Common myeloid progenitor, CD34-positive (primary cell): ENCODE results near the gene ZNRF3.

Source experiments
- CTCF ChIA-PET: fragments of 350-600 bp; sonication (Branson Sonifier 250); formaldehyde crosslinking; loops from one replicate; lab custom pipeline; 2021; ENCODE audit warnings: antibody characterized with exemption; lab: Charles Lee
- POLR2A ChIA-PET: fragments of 350-600 bp; sonication (Branson Sonifier 250); formaldehyde crosslinking; loops from one replicate; lab custom pipeline; 2021; ENCODE audit warnings: antibody characterized with exemption; lab: Charles Lee
- DNase-seq, 3 donors: peaks; one replicate each; pipeline versions ENCODE4 v3.0.0 to v3.0.0-alpha.2; 2013
- H3K27ac ChIP-seq, 2 experiments: 1 replicate in 1 of 2; 2 replicates in 1 of 2; pipeline ENCODE4 v1.7.0; 2013; ENCODE audit warnings: inconsistent platforms in 2 of 2, low read length in 2 of 2, mild to moderate bottlenecking in 2 of 2, low read depth in 1 of 2, moderate library complexity in 1 of 2; ENCODE audit not compliant: severe bottlenecking in 2 of 2, insufficient read depth in 1 of 2, poor library complexity in 1 of 2
- H3K27me3 ChIP-seq, 5 experiments: replicated peaks in 2 of 5; 1 replicate in 3 of 5; 2 replicates in 2 of 5; pipeline versions ENCODE4 v1.6.1 to v1.7.0; 2013; ENCODE audit warnings: low read length in 4 of 5, mild to moderate bottlenecking in 2 of 5, moderate library complexity in 2 of 5, inconsistent platforms in 1 of 5; ENCODE audit not compliant: insufficient read depth in 5 of 5, control insufficient read depth in 4 of 5
- H3K36me3 ChIP-seq, 4 experiments: 1 replicate in 2 of 4; 2 replicates in 2 of 4; pipeline versions ENCODE4 v1.6.1 to v1.7.0; 2013; ENCODE audit warnings: low read length in 3 of 4, control low read depth in 1 of 4, mild to moderate bottlenecking in 1 of 4; ENCODE audit not compliant: control insufficient read depth in 4 of 4, insufficient read depth in 4 of 4
- H3K4me1 ChIP-seq, 4 experiments: 1 replicate in 3 of 4; 2 replicates in 1 of 4; pipeline versions ENCODE4 v1.6.1 to v1.7.1; 2013; ENCODE audit warnings: low read length in 3 of 4, mild to moderate bottlenecking in 3 of 4, control low read depth in 1 of 4, inconsistent platforms in 1 of 4, moderate library complexity in 1 of 4; ENCODE audit not compliant: control insufficient read depth in 4 of 4, insufficient read depth in 4 of 4; ENCODE audit errors: control extremely low read depth in 1 of 4
- H3K4me3 ChIP-seq, 7 experiments: 1 replicate in 4 of 7; 2 replicates in 3 of 7; pipeline versions ENCODE4 v1.5.1 to v1.7.0; 2013; ENCODE audit warnings: mild to moderate bottlenecking in 7 of 7, low read length in 6 of 7, moderate library complexity in 6 of 7, inconsistent platforms in 2 of 7, low read depth in 2 of 7, control low read depth in 1 of 7; ENCODE audit not compliant: insufficient read depth in 4 of 7, control insufficient read depth in 1 of 7; ENCODE audit errors: extremely low read depth in 1 of 7
- H3K9me3 ChIP-seq, 5 experiments: 1 replicate in 4 of 5; 2 replicates in 1 of 5; pipeline versions ENCODE4 v1.6.1 to v1.7.1; 2013; ENCODE audit warnings: low read length in 4 of 5, mild to moderate bottlenecking in 2 of 5, inconsistent platforms in 1 of 5, low read depth in 1 of 5, moderate library complexity in 1 of 5; ENCODE audit not compliant: control insufficient read depth in 4 of 5, insufficient read depth in 2 of 5; ENCODE audit errors: control extremely low read depth in 1 of 5
- WGBS: methylation state at CpG from one replicate; pipeline ENCODE4 v1.1.5; 2013; ENCODE audit not compliant: insufficient coverage; 5-methylcytosine and 5-hydroxymethylcytosine counted together

The ZNRF3 gene

DNA sequence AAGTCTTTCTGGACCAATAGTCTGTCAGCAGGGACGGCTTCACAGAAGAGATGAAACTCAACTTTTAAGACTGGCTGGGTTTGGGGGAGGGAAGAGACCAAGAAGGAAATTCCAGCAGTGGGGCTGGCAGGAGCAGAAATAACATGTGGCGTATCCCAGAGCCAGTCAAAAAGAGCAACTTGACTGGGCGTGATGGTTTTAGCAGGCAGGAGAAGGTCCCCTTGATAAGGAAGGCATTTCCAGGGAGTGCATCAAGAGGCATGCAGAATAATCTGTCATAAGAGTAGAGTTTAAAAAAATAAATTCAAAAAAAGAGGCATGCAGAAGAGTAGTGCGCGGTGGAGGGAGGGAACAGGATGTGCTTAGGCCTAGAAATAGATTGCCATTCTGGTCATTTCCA lies 125.8 kb downstream of the ZNRF3 start:
- Histone ChIP-seq H3K27me3 (peaks cover 0 to 6% (median 1%) of the 10 kb centered on the region in 5 experiments), H3K36me3 (no peaks in the 10 kb centered on the region), H3K27ac (no peak overlapping the region), H3K9me3 (no peaks in the 10 kb centered on the region), H3K4me1 (peaks cover 0 to 17% (median 3%) of the 10 kb centered on the region in 4 experiments), H3K4me3 (no peak overlapping the region)
- no peak for DNase-seq
- ChIA-PET POLR2A (no interaction called here), CTCF (interaction anchor here (0.7 kb wide), 1 partner anchor 1104 kb away, joined by 3 read pairs; no protein-coding TSS in a partner anchor)
- WGBS, result 100% methylated on average over 5 of the region's 5 CpGs

DNA sequence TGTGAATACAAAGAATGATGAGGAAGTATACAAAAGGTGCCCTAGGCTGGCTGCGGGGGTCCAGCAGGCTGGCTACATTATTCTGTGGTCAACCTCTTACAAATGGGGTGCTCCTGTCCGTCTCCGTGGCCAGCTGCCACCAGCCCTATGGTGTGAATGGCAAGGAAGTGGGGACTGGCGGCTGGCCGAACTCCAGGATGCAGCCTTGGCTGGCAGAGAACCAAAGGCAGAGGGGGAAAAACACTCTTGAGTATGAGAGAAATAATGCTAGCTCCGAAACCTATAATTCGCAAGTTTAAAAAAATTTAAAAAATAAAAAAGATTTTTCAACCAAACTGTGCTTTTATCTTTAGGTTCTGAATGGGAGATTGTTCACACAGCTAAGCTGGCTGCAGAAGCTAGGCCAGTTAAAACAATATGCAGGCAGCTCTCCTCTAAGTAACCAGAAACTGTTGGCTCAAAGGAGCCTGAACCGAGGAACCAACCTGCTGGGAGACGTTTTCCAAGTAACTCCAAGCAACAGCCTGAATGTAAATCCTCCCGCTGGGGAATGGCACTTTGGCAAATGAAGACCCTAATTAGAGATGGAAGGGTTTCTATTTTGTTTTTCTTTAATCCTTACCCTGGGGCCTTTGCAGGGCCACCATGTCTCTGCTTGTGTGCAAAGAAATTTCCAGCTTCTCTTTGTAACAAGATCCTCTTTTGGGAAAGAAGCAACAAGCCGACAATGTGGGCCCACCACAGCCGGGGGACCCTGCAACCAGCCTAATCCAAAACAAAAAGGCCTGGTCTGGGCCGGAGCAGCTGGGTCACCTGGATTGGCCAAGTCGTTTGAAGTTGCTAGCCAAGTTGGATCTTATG lies 128.1 kb downstream of the ZNRF3 start:
- DNase-seq, result no peak
- Histone ChIP-seq H3K4me3 (peak overlapping the region in 1 of 7 experiments; percentile 37), H3K4me1 (peaks cover 0 to 6% (median 0%) of the 10 kb centered on the region in 4 experiments), H3K36me3 (no peaks in the 10 kb centered on the region), H3K27ac (no peak overlapping the region), H3K9me3 (no peaks in the 10 kb centered on the region), H3K27me3 (no peaks in the 10 kb centered on the region)
- ChIA-PET POLR2A (no interaction called here), CTCF (interaction anchor here (0.7 kb wide), 1 partner anchor 107 kb away, joined by 4 read pairs; no protein-coding TSS in a partner anchor)
- 68% methylated on average over 9 of the region's 14 CpGs for WGBS

DNA sequence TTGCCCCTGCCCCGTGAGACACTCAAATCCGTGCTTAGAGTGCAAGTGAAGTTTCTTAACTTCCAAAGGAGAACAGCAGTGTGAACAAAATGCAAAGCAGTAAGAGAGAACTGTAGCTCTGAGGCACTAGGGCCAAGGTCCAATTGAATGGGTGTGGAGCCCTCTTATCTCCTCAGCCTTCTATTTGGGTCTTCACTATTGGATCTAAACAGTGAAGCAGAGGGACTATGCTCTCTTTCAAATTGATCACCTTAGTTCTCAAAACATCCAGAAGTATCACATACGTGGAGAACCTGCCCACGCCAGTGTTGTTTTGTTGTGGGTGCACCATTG lies 128.7 kb downstream of the ZNRF3 start:
- WGBS, result 93% methylated on average over 4 of the region's 4 CpGs
- CTCF ChIA-PET, result interaction anchor here (0.7 kb wide), 1 partner anchor 108 kb away, joined by 4 read pairs; no protein-coding TSS in a partner anchor

DNA sequence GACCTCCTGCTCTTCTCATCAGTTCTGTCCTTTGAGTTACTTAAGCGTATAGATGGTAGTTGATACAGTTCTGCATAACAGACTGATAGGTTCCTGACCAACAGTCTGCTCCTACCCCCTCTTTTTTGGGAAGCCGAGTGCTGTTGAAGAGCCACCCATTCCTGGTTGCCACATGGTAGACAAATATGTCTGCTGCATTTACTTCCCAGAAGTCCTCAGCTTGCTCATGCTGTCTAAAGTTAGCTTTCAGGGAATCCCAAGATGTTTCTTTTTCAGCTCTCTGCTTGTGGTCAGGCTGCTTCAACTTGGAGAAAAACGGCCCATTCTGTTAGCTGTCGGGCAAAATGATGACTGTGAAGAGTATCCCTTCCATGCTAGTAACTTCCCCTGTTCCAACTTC lies 129.6 kb downstream of the ZNRF3 start:
- Histone ChIP-seq H3K4me3 (no peak overlapping the region), H3K27me3 (no peaks in the 10 kb centered on the region), H3K27ac (no peak overlapping the region), H3K4me1 (peaks cover 0 to 6% (median 0%) of the 10 kb centered on the region in 4 experiments), H3K9me3 (no peaks in the 10 kb centered on the region), H3K36me3 (no peaks in the 10 kb centered on the region)
- CTCF ChIA-PET, result interaction anchor here (1.1 to 1.7 kb wide), 2 partner anchors 9 to 11 kb away, joined by 3 to 4 read pairs; no protein-coding TSS in a partner anchor
- POLR2A ChIA-PET, result no interaction called here
- no peak for DNase-seq
- WGBS, result 97% methylated on average over 4 of the region's 4 CpGs

More for the DNA sequence above, 128.7 kb downstream of the ZNRF3 start:
- no peaks in the 10 kb centered on the region for H3K9me3 ChIP-seq
- H3K27ac ChIP-seq, result no peak overlapping the region
- H3K4me3 ChIP-seq, result no peak overlapping the region
- H3K36me3 ChIP-seq, result no peaks in the 10 kb centered on the region
- peaks cover 0 to 6% (median 0%) of the 10 kb centered on the region in 4 experiments for H3K4me1 ChIP-seq
- no peak for DNase-seq
- POLR2A ChIA-PET, result no interaction called here
- H3K27me3 ChIP-seq, result no peaks in the 10 kb centered on the region

DNA sequence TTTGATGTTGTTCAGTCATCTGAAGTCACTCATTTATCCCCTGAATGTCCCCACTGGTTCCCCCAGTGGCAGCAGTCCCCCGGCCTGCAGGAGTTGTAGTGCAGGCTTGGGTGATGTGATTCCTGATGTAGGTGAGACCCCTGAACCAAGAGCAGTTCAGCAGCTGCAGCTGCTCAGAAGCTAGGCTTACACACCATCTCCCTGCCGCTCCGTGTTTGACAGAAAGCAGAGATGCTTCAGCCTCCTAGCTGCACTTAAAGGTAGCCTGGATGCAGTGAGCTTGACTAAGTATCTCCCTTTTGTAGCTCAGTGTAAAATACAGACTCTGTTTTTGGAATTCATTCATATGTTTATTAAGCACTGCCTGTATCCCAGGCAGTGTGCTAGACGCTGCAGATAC lies 130.9 kb downstream of the ZNRF3 start:
- H3K36me3 ChIP-seq, result no peaks in the 10 kb centered on the region
- CTCF ChIA-PET, result interaction anchor here (1.7 kb wide), 1 partner anchor 10 kb away, joined by 4 read pairs; no protein-coding TSS in a partner anchor
- H3K4me1 ChIP-seq, result peaks cover 0 to 6% (median 0%) of the 10 kb centered on the region in 4 experiments
- POLR2A ChIA-PET, result interaction anchor here (0.6 kb wide), 1 partner anchor 105 kb away, joined by 4 read pairs; no protein-coding TSS in a partner anchor
- no peak for DNase-seq
- no peak overlapping the region for H3K27ac ChIP-seq
- WGBS, result 97% methylated on average over 3 of the region's 4 CpGs
- H3K4me3 ChIP-seq, result no peak overlapping the region
- H3K27me3 ChIP-seq, result no peaks in the 10 kb centered on the region
- H3K9me3 ChIP-seq, result peaks cover 0 to 3% (median 2%) of the 10 kb centered on the region in 5 experiments

DNA sequence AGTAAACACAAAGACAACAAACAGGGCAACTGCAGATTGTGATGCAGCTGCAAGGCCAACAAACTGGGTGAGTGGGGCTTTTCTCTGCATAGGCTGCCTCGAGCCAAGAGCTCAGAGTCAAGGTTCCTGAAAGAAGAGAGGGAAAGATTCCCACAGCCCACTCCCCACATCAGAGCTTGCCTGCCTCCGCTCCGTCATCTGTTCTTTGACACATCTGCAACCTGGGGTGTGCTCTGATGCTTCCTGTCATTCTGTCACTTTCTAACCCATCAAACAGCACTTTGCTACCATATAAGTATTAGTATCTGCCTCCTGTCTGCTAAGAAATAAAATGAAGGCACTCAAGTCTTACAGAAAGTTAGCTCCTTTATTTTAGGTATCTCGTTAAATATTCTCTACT lies 131.4 kb downstream of the ZNRF3 start:
- POLR2A ChIA-PET, result interaction anchor here (0.6 kb wide), 1 partner anchor 105 kb away, joined by 4 read pairs; no protein-coding TSS in a partner anchor
- Histone ChIP-seq H3K4me3 (no peak overlapping the region), H3K36me3 (no peaks in the 10 kb centered on the region), H3K9me3 (peaks cover 0 to 3% (median 2%) of the 10 kb centered on the region in 5 experiments), H3K4me1 (peaks cover 0 to 6% (median 0%) of the 10 kb centered on the region in 4 experiments), H3K27ac (no peak overlapping the region), H3K27me3 (no peaks in the 10 kb centered on the region)
- no peak for DNase-seq
- CTCF ChIA-PET, result no interaction called here
- 100% methylated on average over 2 of the region's 4 CpGs for WGBS
